GM23338 (cell line): ENCODE data around the gene GCHFR. TPM values are rescaled to one million over a fixed set of nuclear protein-coding genes. Genes with fewer than 3 reads are reported as not detected.

Source experiments
- ATAC-seq: fragments of 200-7000 bp; cut with Tn5 transposase; 3 replicates; pipeline ENCODE4 v1.9.1; 2020
- DNase-seq: peaks from one replicate; pipeline ENCODE4 v3.0.0-alpha.2; 2015; ENCODE audit warnings: low spot score
- H2AFZ ChIP-seq: fragments of 200-600 bp; sonication (generic); 2 replicates; pipeline ENCODE4 v1.8.0; 2016; ENCODE audit warnings: antibody characterized with exemption, mild to moderate bottlenecking, moderate library complexity
- H3F3A ChIP-seq: fragments of 200-600 bp; sonication (generic); replicated peaks from 2 replicates; pipeline ENCODE4 v1.8.0; 2017; ENCODE audit warnings: antibody characterized with exemption, mixed run types, low read depth
- H3K27ac ChIP-seq: fragments of 200-600 bp; sonication (generic); 2 replicates; pipeline ENCODE4 v1.6.1; 2016; ENCODE audit warnings: low read depth
- H3K27me3 ChIP-seq: fragments of 200-600 bp; sonication (generic); 2 replicates; pipeline ENCODE4 v1.8.0; 2016; ENCODE audit warnings: mild to moderate bottlenecking, mixed run types, moderate library complexity; ENCODE audit not compliant: insufficient read depth
- H3K36me3 ChIP-seq: fragments of 200-600 bp; sonication (generic); 2 replicates; pipeline ENCODE4 v1.8.0; 2016; ENCODE audit warnings: mild to moderate bottlenecking; ENCODE audit not compliant: insufficient read depth
- H3K4me1 ChIP-seq: fragments of 200-600 bp; sonication (generic); 2 replicates; pipeline ENCODE4 v1.8.0; 2016; ENCODE audit warnings: mild to moderate bottlenecking, moderate library complexity; ENCODE audit not compliant: insufficient read depth
- H3K4me2 ChIP-seq: fragments of 200-600 bp; sonication (generic); 2 replicates; pipeline ENCODE4 v1.7.1; 2017; ENCODE audit warnings: mixed run types
- H3K4me3 ChIP-seq: fragments of 200-600 bp; sonication (generic); 2 replicates; pipeline ENCODE4 v1.6.1; 2016; ENCODE audit warnings: mixed run types
- H3K79me2 ChIP-seq: fragments of 200-600 bp; sonication (generic); replicated peaks from 2 replicates; pipeline ENCODE4 v1.8.0; 2017; ENCODE audit warnings: mild to moderate bottlenecking; ENCODE audit not compliant: insufficient read depth
- H3K9me2 ChIP-seq: fragments of 200-600 bp; sonication (generic); 2 replicates; pipeline ENCODE4 v1.8.0; 2017; ENCODE audit not compliant: insufficient read depth
- H4K20me1 ChIP-seq: fragments of 200-600 bp; sonication (generic); replicated peaks from 2 replicates; pipeline ENCODE4 v1.8.0; 2017; ENCODE audit warnings: mild to moderate bottlenecking; ENCODE audit not compliant: insufficient read depth
- H3K27ac Mint-ChIP-seq: 2 replicates; pipeline ENCODE4 v1.8.0; 2020; ENCODE audit warnings: inconsistent platforms, mild to moderate bottlenecking, moderate library complexity, mixed read lengths
- H3K27me3 Mint-ChIP-seq: 3 replicates; pipeline ENCODE4 v1.8.0; 2022; ENCODE audit warnings: low read depth, mild to moderate bottlenecking, moderate library complexity, mixed read lengths, inconsistent platforms; ENCODE audit not compliant: insufficient read depth, poor library complexity
- H3K36me3 Mint-ChIP-seq: 3 replicates; pipeline ENCODE4 v1.8.0; 2021; ENCODE audit warnings: low read depth, mild to moderate bottlenecking, inconsistent platforms, moderate library complexity, mixed read lengths
- H3K4me1 Mint-ChIP-seq: 3 replicates; pipeline ENCODE4 v1.8.0; 2020; ENCODE audit warnings: mild to moderate bottlenecking, inconsistent platforms, mixed read lengths
- H3K4me3 Mint-ChIP-seq: 3 replicates; pipeline ENCODE4 v1.8.0; 2021; ENCODE audit warnings: moderate library complexity, mild to moderate bottlenecking, inconsistent platforms, mixed read lengths
- H3K9me3 Mint-ChIP-seq: 3 replicates; pipeline ENCODE4 v1.8.0; 2020; ENCODE audit warnings: moderate library complexity, mild to moderate bottlenecking, inconsistent platforms, mixed read lengths
- ETS1 ChIP-seq: IDR thresholded peaks from 2 replicates; pipeline ENCODE4 v1.6.1; 2016; ENCODE audit warnings: antibody characterized with exemption
- EZH2 ChIP-seq: fragments of 200-600 bp; sonication (generic); IDR thresholded peaks from one replicate; pipeline ENCODE4 v1.8.0; 2017; ENCODE audit warnings: antibody characterized with exemption, mild to moderate bottlenecking, low read depth; ENCODE audit not compliant: unreplicated experiment
- EZH2phosphoT487 ChIP-seq: fragments of 200-600 bp; sonication (generic); IDR thresholded peaks from one replicate; pipeline ENCODE4 v1.8.1; 2018; ENCODE audit warnings: antibody characterized with exemption; ENCODE audit not compliant: unreplicated experiment
- JUNB ChIP-seq: IDR thresholded peaks from one replicate; pipeline ENCODE4 v1.6.1; 2016; ENCODE audit warnings: antibody characterized with exemption; ENCODE audit not compliant: unreplicated experiment
- NANOG ChIP-seq: IDR thresholded peaks from 2 replicates; pipeline ENCODE4 v1.6.1; 2016; ENCODE audit warnings: antibody characterized with exemption, borderline replicate concordance
- ZNF114 ChIP-seq: fragments of 250-450 bp; sonication (Bioruptor Pico); IDR thresholded peaks from 2 replicates; pipeline ENCODE4 v1.5.0; 2020; ENCODE audit warnings: mild to moderate bottlenecking, moderate library complexity
- ZNF331 ChIP-seq: fragments of 250-450 bp; sonication (Bioruptor Pico); IDR thresholded peaks from 2 replicates; pipeline ENCODE4 v1.5.0; 2020; ENCODE audit warnings: low read depth, mild to moderate bottlenecking, moderate library complexity
- polyA plus RNA-seq: library from polyadenylated mRNA; unstranded; fragments of >200 nt; fragmentation: Nextera tagmentation; extraction: Ambion mirVana; gene quantifications from 2 replicates; pipeline ENCODE4 v1.2.1, GENCODE V29; 2016
- total RNA-seq: library from RNA; depleted of rRNA; stranded (reverse); fragments of >200 nt; shearing (Covaris generic); gene quantifications from 2 replicates; pipeline ENCODE4 v1.2.3, GENCODE V29; 2014
- TF ChIP-seq, protein P1 (sequence below): IDR thresholded peaks from one replicate; pipeline ENCODE4 v1.6.1; 2018; ENCODE audit warnings: antibody characterized with exemption; ENCODE audit not compliant: unreplicated experiment
- TF ChIP-seq, protein P2 (sequence below): fragments of 250-450 bp; sonication (Bioruptor Pico); IDR thresholded peaks from 2 replicates; pipeline ENCODE4 v1.5.0; 2020; ENCODE audit warnings: mild to moderate bottlenecking, moderate library complexity

GCHFR gene
- total and polyA plus RNA-seq, 2 experiments from 2014 or later, result 38.9 to 44.2 TPM

- no peak for TF ChIP-seq ETS1
- TF ChIP-seq, protein P1, sequence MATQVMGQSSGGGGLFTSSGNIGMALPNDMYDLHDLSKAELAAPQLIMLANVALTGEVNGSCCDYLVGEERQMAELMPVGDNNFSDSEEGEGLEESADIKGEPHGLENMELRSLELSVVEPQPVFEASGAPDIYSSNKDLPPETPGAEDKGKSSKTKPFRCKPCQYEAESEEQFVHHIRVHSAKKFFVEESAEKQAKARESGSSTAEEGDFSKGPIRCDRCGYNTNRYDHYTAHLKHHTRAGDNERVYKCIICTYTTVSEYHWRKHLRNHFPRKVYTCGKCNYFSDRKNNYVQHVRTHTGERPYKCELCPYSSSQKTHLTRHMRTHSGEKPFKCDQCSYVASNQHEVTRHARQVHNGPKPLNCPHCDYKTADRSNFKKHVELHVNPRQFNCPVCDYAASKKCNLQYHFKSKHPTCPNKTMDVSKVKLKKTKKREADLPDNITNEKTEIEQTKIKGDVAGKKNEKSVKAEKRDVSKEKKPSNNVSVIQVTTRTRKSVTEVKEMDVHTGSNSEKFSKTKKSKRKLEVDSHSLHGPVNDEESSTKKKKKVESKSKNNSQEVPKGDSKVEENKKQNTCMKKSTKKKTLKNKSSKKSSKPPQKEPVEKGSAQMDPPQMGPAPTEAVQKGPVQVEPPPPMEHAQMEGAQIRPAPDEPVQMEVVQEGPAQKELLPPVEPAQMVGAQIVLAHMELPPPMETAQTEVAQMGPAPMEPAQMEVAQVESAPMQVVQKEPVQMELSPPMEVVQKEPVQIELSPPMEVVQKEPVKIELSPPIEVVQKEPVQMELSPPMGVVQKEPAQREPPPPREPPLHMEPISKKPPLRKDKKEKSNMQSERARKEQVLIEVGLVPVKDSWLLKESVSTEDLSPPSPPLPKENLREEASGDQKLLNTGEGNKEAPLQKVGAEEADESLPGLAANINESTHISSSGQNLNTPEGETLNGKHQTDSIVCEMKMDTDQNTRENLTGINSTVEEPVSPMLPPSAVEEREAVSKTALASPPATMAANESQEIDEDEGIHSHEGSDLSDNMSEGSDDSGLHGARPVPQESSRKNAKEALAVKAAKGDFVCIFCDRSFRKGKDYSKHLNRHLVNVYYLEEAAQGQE, result no peak
- TF ChIP-seq ZNF331, result no peak
These were observed 35.7 kb downstream of the GCHFR start (continued) for GRCh38 chr15:40799523-40799922.

DNA sequence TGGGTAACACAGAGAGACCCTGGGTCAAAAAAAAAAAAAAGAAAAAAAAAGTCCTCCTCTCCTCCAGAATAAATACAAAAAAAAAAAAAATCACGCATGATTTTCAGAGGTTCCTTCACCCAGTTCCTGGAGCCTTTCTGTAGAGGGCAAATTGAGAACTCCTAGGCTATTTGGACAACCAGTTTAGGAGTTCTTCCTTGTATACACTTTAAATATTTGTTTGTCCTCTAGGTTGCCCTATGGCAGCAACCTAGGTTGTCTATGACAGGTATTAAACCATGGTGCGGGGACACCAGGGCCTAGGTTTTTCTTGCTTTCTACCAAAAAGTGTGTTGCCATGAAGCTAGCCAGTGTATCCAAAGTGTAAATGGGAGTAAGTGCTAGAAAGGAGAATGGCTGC is 39.2 kb downstream of the GCHFR start:
- no peaks in the 10 kb centered on the region for H3K27me3 ChIP-seq
- H3K9me2 ChIP-seq, result no peaks in the 10 kb centered on the region
- no peak overlapping the region for H2AFZ ChIP-seq
- Mint-ChIP-seq H3K4me3 (no peak overlapping the region), H3K27me3 (peaks cover 13% of the 10 kb centered on the region), H3K4me1 (peaks cover 28% of the 10 kb centered on the region), H3K36me3 (peaks cover 7% of the 10 kb centered on the region; the same call in 2 of the 3 replicates), H3K27ac (no peak overlapping the region), H3K9me3 (no peaks in the 10 kb centered on the region)
- H3K79me2 ChIP-seq, result peaks cover 35% of the 10 kb centered on the region
- H3K4me2 ChIP-seq, result no peak overlapping the region
- H3F3A ChIP-seq, result peaks cover 5% of the 10 kb centered on the region; the same call in 1 of the 2 replicates
- no peak for ATAC-seq
- H4K20me1 ChIP-seq, result peaks cover 3% of the 10 kb centered on the region; the same call in 1 of the 2 replicates
- peaks cover 31% of the 10 kb centered on the region for H3K4me1 ChIP-seq
- H3K27ac ChIP-seq, result no peak overlapping the region
- H3K4me3 ChIP-seq, result no peak overlapping the region
- H3K36me3 ChIP-seq, result no peaks in the 10 kb centered on the region
- no peak for DNase-seq
- TF ChIP-seq ZNF114 (CRISPR knock-in tag) (no peak), EZH2phosphoT487 (no peak), ETS1 (no peak), NANOG (no peak), JUNB (no peak), EZH2 (no peak), ZNF331 (no peak)
- TF ChIP-seq, protein P2, sequence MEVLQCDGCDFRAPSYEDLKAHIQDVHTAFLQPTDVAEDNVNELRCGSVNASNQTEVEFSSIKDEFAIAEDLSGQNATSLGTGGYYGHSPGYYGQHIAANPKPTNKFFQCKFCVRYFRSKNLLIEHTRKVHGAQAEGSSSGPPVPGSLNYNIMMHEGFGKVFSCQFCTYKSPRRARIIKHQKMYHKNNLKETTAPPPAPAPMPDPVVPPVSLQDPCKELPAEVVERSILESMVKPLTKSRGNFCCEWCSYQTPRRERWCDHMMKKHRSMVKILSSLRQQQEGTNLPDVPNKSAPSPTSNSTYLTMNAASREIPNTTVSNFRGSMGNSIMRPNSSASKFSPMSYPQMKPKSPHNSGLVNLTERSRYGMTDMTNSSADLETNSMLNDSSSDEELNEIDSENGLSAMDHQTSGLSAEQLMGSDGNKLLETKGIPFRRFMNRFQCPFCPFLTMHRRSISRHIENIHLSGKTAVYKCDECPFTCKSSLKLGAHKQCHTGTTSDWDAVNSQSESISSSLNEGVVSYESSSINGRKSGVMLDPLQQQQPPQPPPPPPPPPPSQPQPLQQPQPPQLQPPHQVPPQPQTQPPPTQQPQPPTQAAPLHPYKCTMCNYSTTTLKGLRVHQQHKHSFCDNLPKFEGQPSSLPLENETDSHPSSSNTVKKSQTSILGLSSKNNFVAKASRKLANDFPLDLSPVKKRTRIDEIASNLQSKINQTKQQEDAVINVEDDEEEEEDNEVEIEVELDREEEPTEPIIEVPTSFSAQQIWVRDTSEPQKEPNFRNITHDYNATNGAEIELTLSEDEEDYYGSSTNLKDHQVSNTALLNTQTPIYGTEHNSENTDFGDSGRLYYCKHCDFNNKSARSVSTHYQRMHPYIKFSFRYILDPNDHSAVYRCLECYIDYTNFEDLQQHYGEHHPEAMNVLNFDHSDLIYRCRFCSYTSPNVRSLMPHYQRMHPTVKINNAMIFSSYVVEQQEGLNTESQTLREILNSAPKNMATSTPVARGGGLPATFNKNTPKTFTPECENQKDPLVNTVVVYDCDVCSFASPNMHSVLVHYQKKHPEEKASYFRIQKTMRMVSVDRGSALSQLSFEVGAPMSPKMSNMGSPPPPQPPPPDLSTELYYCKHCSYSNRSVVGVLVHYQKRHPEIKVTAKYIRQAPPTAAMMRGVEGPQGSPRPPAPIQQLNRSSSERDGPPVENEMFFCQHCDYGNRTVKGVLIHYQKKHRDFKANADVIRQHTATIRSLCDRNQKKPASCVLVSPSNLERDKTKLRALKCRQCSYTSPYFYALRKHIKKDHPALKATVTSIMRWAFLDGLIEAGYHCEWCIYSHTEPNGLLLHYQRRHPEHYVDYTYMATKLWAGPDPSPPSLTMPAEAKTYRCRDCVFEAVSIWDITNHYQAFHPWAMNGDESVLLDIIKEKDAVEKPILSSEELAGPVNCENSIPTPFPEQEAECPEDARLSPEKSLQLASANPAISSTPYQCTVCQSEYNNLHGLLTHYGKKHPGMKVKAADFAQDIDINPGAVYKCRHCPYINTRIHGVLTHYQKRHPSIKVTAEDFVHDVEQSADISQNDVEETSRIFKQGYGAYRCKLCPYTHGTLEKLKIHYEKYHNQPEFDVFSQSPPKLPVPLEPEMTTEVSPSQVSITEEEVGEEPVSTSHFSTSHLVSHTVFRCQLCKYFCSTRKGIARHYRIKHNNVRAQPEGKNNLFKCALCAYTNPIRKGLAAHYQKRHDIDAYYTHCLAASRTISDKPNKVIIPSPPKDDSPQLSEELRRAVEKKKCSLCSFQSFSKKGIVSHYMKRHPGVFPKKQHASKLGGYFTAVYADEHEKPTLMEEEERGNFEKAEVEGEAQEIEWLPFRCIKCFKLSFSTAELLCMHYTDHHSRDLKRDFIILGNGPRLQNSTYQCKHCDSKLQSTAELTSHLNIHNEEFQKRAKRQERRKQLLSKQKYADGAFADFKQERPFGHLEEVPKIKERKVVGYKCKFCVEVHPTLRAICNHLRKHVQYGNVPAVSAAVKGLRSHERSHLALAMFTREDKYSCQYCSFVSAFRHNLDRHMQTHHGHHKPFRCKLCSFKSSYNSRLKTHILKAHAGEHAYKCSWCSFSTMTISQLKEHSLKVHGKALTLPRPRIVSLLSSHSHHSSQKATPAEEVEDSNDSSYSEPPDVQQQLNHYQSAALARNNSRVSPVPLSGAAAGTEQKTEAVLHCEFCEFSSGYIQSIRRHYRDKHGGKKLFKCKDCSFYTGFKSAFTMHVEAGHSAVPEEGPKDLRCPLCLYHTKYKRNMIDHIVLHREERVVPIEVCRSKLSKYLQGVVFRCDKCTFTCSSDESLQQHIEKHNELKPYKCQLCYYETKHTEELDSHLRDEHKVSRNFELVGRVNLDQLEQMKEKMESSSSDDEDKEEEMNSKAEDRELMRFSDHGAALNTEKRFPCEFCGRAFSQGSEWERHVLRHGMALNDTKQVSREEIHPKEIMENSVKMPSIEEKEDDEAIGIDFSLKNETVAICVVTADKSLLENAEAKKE, result no peak
- TF ChIP-seq, protein P1, result no peak
